Measurements from ENCODE around the gene NEURL3. TPM values are rescaled to one million over a fixed set of nuclear protein-coding genes. Genes with fewer than 3 reads are reported as not detected.

Gene NEURL3
- total and polyA plus RNA-seq, 3 experiments from 2014 or later: 0.22 TPM; not detected in 2

DNA sequence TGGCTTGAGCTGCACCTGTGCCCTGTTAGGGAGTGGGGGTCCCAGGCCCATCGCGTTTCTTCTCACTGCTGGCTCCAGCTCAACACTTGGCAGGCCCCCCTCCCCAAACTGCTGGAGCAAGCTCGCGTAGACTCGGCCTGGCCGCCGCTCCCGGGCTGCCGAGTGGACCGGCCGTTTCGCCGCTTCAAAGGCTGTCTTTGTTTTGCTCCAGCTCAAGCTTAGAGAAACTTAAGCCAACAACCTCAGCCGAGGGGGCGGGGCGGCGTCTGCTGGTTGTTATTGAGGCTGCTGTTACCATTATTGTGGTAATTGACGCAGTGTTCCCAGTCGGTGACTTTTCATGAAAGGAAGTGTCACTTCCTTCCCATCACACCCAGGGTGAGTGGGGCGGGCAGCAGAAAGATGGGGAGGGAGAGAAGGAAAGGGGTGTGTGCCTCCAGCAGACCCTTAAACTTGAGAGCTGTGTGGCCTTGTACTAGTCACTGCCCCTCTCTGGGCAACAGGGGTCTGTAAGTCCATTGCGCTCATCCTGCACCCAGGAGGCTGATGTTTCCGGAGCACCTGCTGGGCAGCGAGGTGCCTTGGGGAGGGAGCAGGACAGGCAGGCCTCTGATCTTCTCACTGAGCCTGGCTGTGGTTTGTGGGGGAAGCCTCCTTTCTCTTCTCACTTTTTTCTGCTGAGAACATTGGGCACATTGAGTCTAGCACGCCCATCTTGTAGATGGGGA is 33.5 kb upstream of the NEURL3 start:
- Histone ChIP-seq H3K4me3 (ENCODE audit: low read length) (peak overlapping the region; percentile 99), H3K36me3 (ENCODE audit: insufficient read depth, low read length) (peaks cover 5% of the 10 kb centered on the region), H3K4me1 (ENCODE audit: insufficient read depth, low read length) (peaks cover 48% of the 10 kb centered on the region), H3K9me3 (ENCODE audit: low read length) (no peaks in the 10 kb centered on the region), H3K27ac (ENCODE audit: low read depth, low read length) (peak overlapping the region; percentile 92), H3K27me3 (ENCODE audit: insufficient read depth, low read length, poor library complexity, severe bottlenecking) (no peaks in the 10 kb centered on the region)
- ChIA-PET CTCF (interaction anchor here (1.2 to 6.3 kb wide), 8 partner anchors 9 to 262 kb away, joined by 4 to 71 read pairs (median 11); no protein-coding TSS in a partner anchor), POLR2A (interaction anchor here (0.6 to 6.1 kb wide), 17 partner anchors 9 to 392 kb away, joined by 3 to 71 read pairs (median 4); partner anchors contain the start of genes ANKRD39 and STARD7)
- Mint-ChIP-seq H3K9me3 (peaks cover 0 to 2% (median 0%) of the 10 kb centered on the region in 5 donors), H3K4me1 (peaks cover 46 to 68% (median 51%) of the 10 kb centered on the region in 3 donors), H3K36me3 (peaks cover 0 to 54% (median 6%) of the 10 kb centered on the region in 3 donors), H3K27me3 (peaks cover 0 to 10% of the 10 kb centered on the region in 2 donors), H3K4me3 (peak overlapping the region; percentile 86 to 98 (median 97)), H3K27ac (peak overlapping the region; percentile 96 to 100 (median 98))
- DNase-seq: peak; percentile 83 to 96 (median 93)

DNA sequence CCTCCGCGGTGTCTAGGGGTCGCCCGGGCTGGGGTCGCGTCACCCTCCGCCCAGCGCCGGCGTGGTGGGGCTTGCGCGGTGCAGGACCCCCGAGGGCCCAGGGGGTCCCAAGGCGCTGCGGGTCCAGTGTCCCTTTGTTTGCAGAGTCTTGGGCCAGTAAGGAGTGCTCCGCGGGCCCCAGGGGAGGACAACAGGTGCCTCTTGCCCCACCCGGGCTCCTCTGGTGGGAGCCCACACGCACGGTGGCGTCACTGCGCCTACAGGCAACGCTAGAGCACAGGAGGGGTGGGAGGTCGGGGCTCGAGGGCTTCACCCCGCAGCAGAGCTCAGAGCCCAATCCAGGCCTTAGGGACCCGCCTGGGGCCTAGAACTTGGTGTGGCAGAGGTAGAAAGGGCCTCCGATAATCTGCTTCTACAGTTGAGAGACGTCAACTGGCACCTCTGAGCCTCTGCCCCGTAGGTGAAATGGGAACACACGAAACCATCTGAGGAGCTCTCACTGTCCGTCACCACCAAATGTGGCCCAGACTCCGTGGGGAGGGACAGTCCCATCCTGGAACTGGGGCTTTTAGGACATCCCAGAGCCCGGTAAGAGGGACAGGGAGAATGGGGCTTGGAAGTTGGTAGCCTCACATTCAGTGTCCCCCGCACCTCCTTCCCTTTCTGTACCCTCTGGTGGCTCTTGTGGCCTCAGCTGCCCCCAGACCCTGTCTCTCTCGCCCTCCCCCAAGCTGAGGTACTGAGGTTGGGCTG is 32.8 kb upstream of the NEURL3 start:
- peak overlapping the region; percentile 99 for H3K4me3 ChIP-seq (ENCODE audit: low read length)
- no peaks in the 10 kb centered on the region for H3K27me3 ChIP-seq (ENCODE audit: insufficient read depth, low read length, poor library complexity, severe bottlenecking)
- H3K4me1 ChIP-seq (ENCODE audit: insufficient read depth, low read length): peaks cover 41% of the 10 kb centered on the region
- POLR2A ChIA-PET: interaction anchor here (0.7 to 6.1 kb wide), 14 partner anchors 10 to 393 kb away, joined by 3 to 71 read pairs (median 5); partner anchors contain the start of genes ANKRD39 and DUSP2
- H3K36me3 Mint-ChIP-seq: peaks cover 0 to 47% (median 2%) of the 10 kb centered on the region in 3 donors
- H3K9me3 ChIP-seq (ENCODE audit: low read length): no peaks in the 10 kb centered on the region
- H3K27ac ChIP-seq (ENCODE audit: low read depth, low read length): peak overlapping the region; percentile 92
- H3K27me3 Mint-ChIP-seq: peaks cover 0 to 10% of the 10 kb centered on the region in 2 donors
- peak; percentile 43 to 83 (median 75) for DNase-seq
- peaks cover 5% of the 10 kb centered on the region for H3K36me3 ChIP-seq (ENCODE audit: insufficient read depth, low read length)
- H3K4me1 Mint-ChIP-seq: peaks cover 39 to 61% (median 45%) of the 10 kb centered on the region in 3 donors
- H3K27ac Mint-ChIP-seq: peak overlapping the region; percentile 96 to 100 (median 98)
- H3K4me3 Mint-ChIP-seq: peak overlapping the region; percentile 86 to 98 (median 97)
- H3K9me3 Mint-ChIP-seq: peaks cover 0 to 2% (median 0%) of the 10 kb centered on the region in 5 donors
- CTCF ChIA-PET: interaction anchor here (1.2 to 6.3 kb wide), 8 partner anchors 10 to 263 kb away, joined by 4 to 71 read pairs (median 11); no protein-coding TSS in a partner anchor

DNA sequence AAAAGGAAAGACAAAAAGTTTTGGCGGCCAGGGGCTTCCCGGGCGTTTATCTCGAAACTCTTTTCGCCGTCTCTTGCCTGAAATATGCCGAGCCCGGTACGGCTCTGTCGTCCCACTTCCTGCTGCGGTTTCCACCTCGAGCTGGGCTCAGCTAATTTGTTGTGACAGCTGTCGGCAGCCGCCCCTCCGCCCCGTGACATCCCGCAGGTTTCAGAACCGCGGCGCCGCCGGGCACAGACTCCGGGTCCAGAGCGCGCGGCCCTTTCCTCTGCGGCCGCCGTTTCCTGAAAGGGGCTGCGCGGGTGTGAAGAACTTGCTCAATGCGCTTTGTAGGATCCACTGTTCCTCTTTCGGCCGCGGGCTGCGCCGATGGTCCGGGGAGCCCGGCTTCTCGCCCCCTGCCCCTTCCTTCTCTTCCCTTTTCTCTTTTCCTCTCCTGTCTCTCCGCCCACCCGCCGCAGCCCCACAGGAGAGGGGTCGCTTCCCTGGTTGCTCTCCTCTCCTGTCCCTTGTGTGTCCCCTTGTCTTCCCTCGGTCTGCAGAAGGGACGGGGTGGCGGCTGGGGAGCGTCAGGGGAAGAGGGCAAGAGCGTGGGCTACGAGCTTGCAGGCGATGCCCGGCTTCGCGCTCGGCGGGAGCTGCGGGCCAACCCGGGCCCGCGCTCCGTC is 32.0 kb upstream of the NEURL3 start:
- Mint-ChIP-seq H3K27ac (peak overlapping the region; percentile 96 to 100 (median 98)), H3K27me3 (peaks cover 0 to 10% of the 10 kb centered on the region in 2 donors), H3K9me3 (peaks cover 0 to 2% (median 0%) of the 10 kb centered on the region in 5 donors), H3K36me3 (peaks cover 0 to 40% (median 2%) of the 10 kb centered on the region in 3 donors), H3K4me1 (peaks cover 40 to 60% (median 43%) of the 10 kb centered on the region in 3 donors), H3K4me3 (peak overlapping the region; percentile 86 to 98 (median 97))
- CTCF ChIA-PET: interaction anchor here (0.6 to 6.3 kb wide), 6 partner anchors 10 to 1911 kb away, joined by 3 to 71 read pairs (median 12); no protein-coding TSS in a partner anchor
- POLR2A ChIA-PET: interaction anchor here (0.7 to 6.1 kb wide), 17 partner anchors 10 to 392 kb away, joined by 3 to 71 read pairs (median 4); partner anchors contain the start of genes DUSP2 and STARD7
- Histone ChIP-seq H3K4me1 (ENCODE audit: insufficient read depth, low read length) (peaks cover 40% of the 10 kb centered on the region), H3K27ac (ENCODE audit: low read depth, low read length) (peak overlapping the region; percentile 92), H3K4me3 (ENCODE audit: low read length) (peak overlapping the region; percentile 99), H3K36me3 (ENCODE audit: insufficient read depth, low read length) (peaks cover 2% of the 10 kb centered on the region), H3K27me3 (ENCODE audit: insufficient read depth, low read length, poor library complexity, severe bottlenecking) (no peaks in the 10 kb centered on the region), H3K9me3 (ENCODE audit: low read length) (no peaks in the 10 kb centered on the region)
- DNase-seq: peak; percentile 88 to 96 (median 92)

DNA sequence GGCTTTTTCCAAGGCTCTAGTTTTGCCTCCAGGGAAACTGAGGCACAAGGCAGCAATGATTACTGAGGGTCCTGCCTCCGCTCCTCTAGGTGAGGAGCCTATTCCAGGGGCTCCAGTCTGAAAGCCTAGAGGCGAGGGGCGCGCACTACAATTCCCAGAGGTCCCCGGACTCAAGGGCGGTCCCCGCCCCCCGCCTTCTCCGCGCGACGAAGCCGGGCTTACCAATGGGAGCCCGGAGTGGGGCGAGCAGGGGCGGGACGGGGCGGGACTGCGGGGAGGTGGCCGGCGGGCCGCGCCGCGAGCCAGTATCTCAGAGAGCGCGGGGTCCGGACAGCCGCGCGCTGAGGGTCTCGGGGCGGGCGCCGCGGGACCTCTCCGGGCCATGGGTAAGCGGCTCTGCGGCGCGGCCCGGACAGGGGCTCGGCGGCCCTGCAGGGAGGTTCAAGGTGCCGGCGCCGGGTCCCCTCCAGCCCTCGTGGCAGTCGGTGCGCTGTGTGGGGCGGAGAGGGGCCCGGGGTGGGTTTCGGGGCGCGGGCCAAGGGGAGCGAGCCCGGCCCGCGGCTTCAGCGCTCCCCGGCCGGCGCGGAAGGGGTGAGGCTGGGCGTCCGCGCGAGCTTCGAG is 31.4 kb upstream of the NEURL3 start, which contains the start of gene ARID5A:
Gene ARID5A, plus strand, starts transcription at position 308 of the 621 bp plus-strand sequence. Its CDS starts 75 bp downstream, at position 383.
- Histone ChIP-seq H3K27ac (ENCODE audit: low read depth, low read length) (peak within 1 kb of the TSS; percentile 92), H3K4me1 (ENCODE audit: insufficient read depth, low read length) (peaks cover 45% of the 10 kb centered on the region), H3K9me3 (ENCODE audit: low read length) (no peaks in the 10 kb centered on the region), H3K27me3 (ENCODE audit: insufficient read depth, low read length, poor library complexity, severe bottlenecking) (no peaks in the 10 kb centered on the region), H3K4me3 (ENCODE audit: low read length) (peak within 1 kb of the TSS; percentile 99), H3K36me3 (ENCODE audit: insufficient read depth, low read length) (no peaks in the 10 kb centered on the region)
- Mint-ChIP-seq H3K9me3 (peaks cover 0 to 2% (median 0%) of the 10 kb centered on the region in 5 donors), H3K36me3 (peaks cover 0 to 36% (median under 1%) of the 10 kb centered on the region in 3 donors), H3K4me1 (peaks cover 41 to 60% (median 47%) of the 10 kb centered on the region in 3 donors), H3K4me3 (peak within 1 kb of the TSS; percentile 86 to 98 (median 97)), H3K27me3 (peaks cover 0 to 10% of the 10 kb centered on the region in 2 donors), H3K27ac (peak within 1 kb of the TSS; percentile 96 to 100 (median 98))
- CTCF ChIA-PET: interaction anchor here (0.6 to 12.4 kb wide), 6 partner anchors 9 to 1911 kb away, joined by 3 to 117 read pairs (median 21); no protein-coding TSS in a partner anchor
- POLR2A ChIA-PET: interaction anchor here (0.7 to 6.1 kb wide), 13 partner anchors 9 to 392 kb away, joined by 3 to 71 read pairs (median 4); partner anchors contain the start of genes DUSP2 and STARD7
- DNase-seq: peak; percentile 83 to 93 (median 88)

DNA sequence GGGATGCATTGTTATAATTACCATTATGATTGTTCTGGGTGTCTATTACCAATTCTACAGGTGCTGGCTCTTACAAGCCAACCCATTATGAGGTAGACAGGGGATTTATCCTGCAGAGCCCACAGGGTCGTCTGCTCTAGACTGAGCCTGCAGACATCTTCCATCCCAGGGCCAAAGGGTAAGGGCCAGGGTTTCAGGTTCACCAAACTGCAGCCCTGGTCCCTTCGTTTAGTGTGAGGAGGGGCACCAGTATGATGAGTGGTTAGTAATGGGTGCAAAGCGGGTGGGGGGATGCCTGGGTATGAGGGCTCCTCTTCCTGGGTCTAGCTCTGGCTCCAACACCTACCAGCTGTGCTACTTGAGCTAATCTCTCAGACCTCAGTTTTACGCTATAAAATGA is 30.2 kb upstream of the NEURL3 start:
- CTCF ChIA-PET: interaction anchor here (0.6 to 12.4 kb wide), 3 partner anchors 8 to 231 kb away, joined by 3 to 117 read pairs (median 3); no protein-coding TSS in a partner anchor
- Histone ChIP-seq H3K36me3 (ENCODE audit: insufficient read depth, low read length) (no peaks in the 10 kb centered on the region), H3K9me3 (ENCODE audit: low read length) (no peaks in the 10 kb centered on the region), H3K4me1 (ENCODE audit: insufficient read depth, low read length) (peaks cover 51% of the 10 kb centered on the region), H3K27ac (ENCODE audit: low read depth, low read length) (no peak overlapping the region), H3K27me3 (ENCODE audit: insufficient read depth, low read length, poor library complexity, severe bottlenecking) (no peaks in the 10 kb centered on the region), H3K4me3 (ENCODE audit: low read length) (no peak overlapping the region)
- H3K4me1 Mint-ChIP-seq: peaks cover 42 to 62% (median 44%) of the 10 kb centered on the region in 3 donors
- peak overlapping the region in 6 of 8 donors; percentile 63 to 96 (median 85) for H3K27ac Mint-ChIP-seq
- peaks cover 0 to 2% (median 0%) of the 10 kb centered on the region in 5 donors for H3K9me3 Mint-ChIP-seq
- H3K4me3 Mint-ChIP-seq: peak overlapping the region in 1 of 7 donors; percentile 66
- POLR2A ChIA-PET: interaction anchor here (0.6 to 6.1 kb wide), 5 partner anchors 8 to 317 kb away, joined by 3 to 71 read pairs (median 9); no protein-coding TSS in a partner anchor
- DNase-seq: no peak
- H3K36me3 Mint-ChIP-seq: peaks cover 0 to 27% (median 0%) of the 10 kb centered on the region in 3 donors
- H3K27me3 Mint-ChIP-seq: peaks cover 0 to 10% of the 10 kb centered on the region in 2 donors

DNA sequence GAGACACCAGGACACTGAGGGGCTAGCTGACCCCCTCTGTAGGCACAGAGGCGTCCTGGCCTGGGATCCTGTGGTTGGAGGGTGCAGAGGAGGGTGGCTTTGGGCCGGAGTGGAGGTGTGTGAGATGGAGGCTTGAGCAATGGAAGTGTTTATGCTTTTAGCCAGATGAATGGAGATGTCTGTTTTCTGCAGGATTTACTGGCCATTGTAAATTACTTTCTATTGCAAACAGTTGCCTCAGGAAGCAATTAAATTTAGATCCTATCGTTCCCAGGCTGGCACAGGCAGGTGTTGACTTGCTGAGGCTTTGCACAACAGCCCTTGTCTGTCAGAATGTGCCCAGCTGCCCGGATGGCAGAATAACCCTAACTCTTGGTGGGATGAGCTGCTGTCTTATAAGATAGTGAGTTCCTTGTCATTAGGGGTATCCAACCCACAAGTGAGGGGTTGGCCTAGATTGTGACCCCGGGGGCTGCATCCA is 29.6 kb upstream of the NEURL3 start:
- DNase-seq: no peak
- Mint-ChIP-seq H3K4me1 (peaks cover 40 to 62% (median 40%) of the 10 kb centered on the region in 3 donors), H3K27me3 (peaks cover 0 to 10% of the 10 kb centered on the region in 2 donors), H3K27ac (peak overlapping the region in 5 of 8 donors; percentile 33 to 81 (median 48)), H3K9me3 (peaks cover 0 to 2% (median 0%) of the 10 kb centered on the region in 5 donors), H3K36me3 (peaks cover 0 to 21% (median 0%) of the 10 kb centered on the region in 3 donors), H3K4me3 (peak overlapping the region in 2 of 7 donors; percentile 12 to 63)
- H3K36me3 ChIP-seq (ENCODE audit: insufficient read depth, low read length): no peaks in the 10 kb centered on the region
- H3K27ac ChIP-seq (ENCODE audit: low read depth, low read length): no peak overlapping the region
- no peak overlapping the region for H3K4me3 ChIP-seq (ENCODE audit: low read length)
- no peaks in the 10 kb centered on the region for H3K9me3 ChIP-seq (ENCODE audit: low read length)
- ChIA-PET POLR2A (no interaction called here), CTCF (interaction anchor here (0.6 to 12.4 kb wide), 3 partner anchors 16 to 569 kb away, joined by 3 to 117 read pairs (median 4); no protein-coding TSS in a partner anchor)
- H3K27me3 ChIP-seq (ENCODE audit: insufficient read depth, low read length, poor library complexity, severe bottlenecking): no peaks in the 10 kb centered on the region
- H3K4me1 ChIP-seq (ENCODE audit: insufficient read depth, low read length): peaks cover 45% of the 10 kb centered on the region
